ENCODE measurements around the gene ROBO2.

ROBO2 gene

GRCh38 chr3:77039606-77040171 lies at the start of gene ROBO2:
ROBO2 (plus strand) TSS chr3:77040099; CDS start chr3:77040786, 687 bp downstream.
- H3K36me3 ChIP-seq (ENCODE audit: insufficient read depth), result no peaks in the 10 kb centered on the region
- H3K9ac ChIP-seq, result no peak within 1 kb of the TSS
- H3K27ac ChIP-seq, result no peak within 1 kb of the TSS
- no peaks in the 10 kb centered on the region for H3K79me2 ChIP-seq (ENCODE audit: insufficient read depth, low read depth)
- H3K27me3 ChIP-seq (ENCODE audit: insufficient read depth, low read depth), result no peaks in the 10 kb centered on the region
- H3K4me1 ChIP-seq (ENCODE audit: low read depth, poor library complexity, severe bottlenecking), result no peaks in the 10 kb centered on the region
- peak within 1 kb of the TSS; percentile 75 for H3K4me3 ChIP-seq (IDR thresholded peaks at IDR 0.05; ENCODE audit: insufficient read depth, low read depth, low read length)
- peak within 1 kb of the TSS; percentile 73 for H3K4me2 ChIP-seq
- H4K20me1 ChIP-seq (ENCODE audit: insufficient read depth), result no peaks in the 10 kb centered on the region
- no peak for TF ChIP-seq CTCF (conservative IDR thresholded peaks at IDR 0.05; ENCODE audit: low read depth, low read length)
- H2AFZ ChIP-seq (ENCODE audit: low read depth), result peak within 1 kb of the TSS; percentile 80

- Histone ChIP-seq H3K36me3 (ENCODE audit: insufficient read depth) (no peaks in the 10 kb centered on the region), H3K79me2 (ENCODE audit: insufficient read depth, low read depth) (no peaks in the 10 kb centered on the region), H3K27ac (no peak overlapping the region), H3K4me3 (IDR thresholded peaks at IDR 0.05; ENCODE audit: insufficient read depth, low read depth, low read length) (no peak overlapping the region), H3K27me3 (ENCODE audit: insufficient read depth, low read depth) (no peaks in the 10 kb centered on the region), H3K9ac (no peak overlapping the region), H3K4me1 (ENCODE audit: low read depth, poor library complexity, severe bottlenecking) (no peaks in the 10 kb centered on the region), H4K20me1 (ENCODE audit: insufficient read depth) (no peaks in the 10 kb centered on the region), H2AFZ (ENCODE audit: low read depth) (no peak overlapping the region), H3K4me2 (no peak overlapping the region)
- TF ChIP-seq CTCF (conservative IDR thresholded peaks at IDR 0.05; ENCODE audit: low read depth, low read length), result no peak
Measured at GRCh38 chr3:76990606-76991005, 49.3 kb upstream of the ROBO2 start.

- no peak overlapping the region for H3K4me2 ChIP-seq
- TF ChIP-seq CTCF (conservative IDR thresholded peaks at IDR 0.05; ENCODE audit: low read depth, low read length), result no peak
- H4K20me1 ChIP-seq (ENCODE audit: insufficient read depth), result no peaks in the 10 kb centered on the region
- H3K36me3 ChIP-seq (ENCODE audit: insufficient read depth), result no peaks in the 10 kb centered on the region
- H3K4me3 ChIP-seq (IDR thresholded peaks at IDR 0.05; ENCODE audit: insufficient read depth, low read depth, low read length), result no peak overlapping the region
- H2AFZ ChIP-seq (ENCODE audit: low read depth), result no peak overlapping the region
- H3K27ac ChIP-seq, result no peak overlapping the region
- no peaks in the 10 kb centered on the region for H3K27me3 ChIP-seq (ENCODE audit: insufficient read depth, low read depth)
- H3K4me1 ChIP-seq (ENCODE audit: low read depth, poor library complexity, severe bottlenecking), result no peaks in the 10 kb centered on the region
- H3K9ac ChIP-seq, result no peak overlapping the region
- H3K79me2 ChIP-seq (ENCODE audit: insufficient read depth, low read depth), result no peaks in the 10 kb centered on the region
Measured at GRCh38 chr3:76991165-76991564, 48.7 kb upstream of the ROBO2 start.

- H3K27me3 ChIP-seq (ENCODE audit: insufficient read depth, low read depth), result no peaks in the 10 kb centered on the region
- H3K4me3 ChIP-seq (IDR thresholded peaks at IDR 0.05; ENCODE audit: insufficient read depth, low read depth, low read length), result no peak overlapping the region
- no peak overlapping the region for H3K27ac ChIP-seq
- H4K20me1 ChIP-seq (ENCODE audit: insufficient read depth), result no peaks in the 10 kb centered on the region
- no peaks in the 10 kb centered on the region for H3K36me3 ChIP-seq (ENCODE audit: insufficient read depth)
- H2AFZ ChIP-seq (ENCODE audit: low read depth), result no peak overlapping the region
- no peak for TF ChIP-seq CTCF (conservative IDR thresholded peaks at IDR 0.05; ENCODE audit: low read depth, low read length)
- H3K4me2 ChIP-seq, result no peak overlapping the region
- no peaks in the 10 kb centered on the region for H3K79me2 ChIP-seq (ENCODE audit: insufficient read depth, low read depth)
- H3K9ac ChIP-seq, result no peak overlapping the region
- no peaks in the 10 kb centered on the region for H3K4me1 ChIP-seq (ENCODE audit: low read depth, poor library complexity, severe bottlenecking)
Measured at GRCh38 chr3:76997733-76998132, 42.2 kb upstream of the ROBO2 start.
